A549 (cell line): ENCODE results near the gene ADIPOQ.

Experiments
- ATOH8 ChIP-seq: fragments of 250-450 bp; sonication (Bioruptor Pico); IDR thresholded peaks from 2 replicates; pipeline ENCODE4 v1.5.0; 2020; ENCODE audit warnings: low read depth, mild to moderate bottlenecking, moderate library complexity
- CBX2 ChIP-seq: fragments of 200-600 bp; sonication (generic); IDR thresholded peaks from 2 replicates; pipeline ENCODE4 v1.6.1; 2016; ENCODE audit warnings: low read depth, mild to moderate bottlenecking, borderline replicate concordance
- CEBPB ChIP-seq, 2 experiments: fragments of >200 bp in 1 of 2; sonication (Bioruptor Twin) in 1 of 2; formaldehyde crosslinking in 1 of 2; IDR thresholded peaks; 2 replicates each; pipeline ENCODE4 v1.6.1; 2012 to 2016
- CHD4 ChIP-seq: fragments of 200-600 bp; sonication (generic); IDR thresholded peaks from 2 replicates; pipeline ENCODE4 v1.6.1; 2016; ENCODE audit warnings: antibody characterized with exemption, mild to moderate bottlenecking, borderline replicate concordance
- CTCF ChIP-seq: fragments of >200 bp; sonication (Bioruptor Twin); formaldehyde crosslinking; IDR thresholded peaks from 3 replicates; pipeline ENCODE4 v1.5.1; 2016
- HDAC2 ChIP-seq: fragments of 200-600 bp; sonication (generic); IDR thresholded peaks from 2 replicates; pipeline ENCODE4 v1.6.1; 2016
- HOXA7 ChIP-seq: fragments of 250-450 bp; sonication (Bioruptor Pico); IDR thresholded peaks from 2 replicates; pipeline ENCODE4 v1.5.0; 2020; ENCODE audit warnings: mild to moderate bottlenecking, moderate library complexity
- MAX ChIP-seq: IDR thresholded peaks from 2 replicates; pipeline ENCODE4 v1.6.1; 2012
- POLR2A ChIP-seq: IDR thresholded peaks from 2 replicates; pipeline ENCODE4 v1.6.1; 2012; ENCODE audit warnings: mild to moderate bottlenecking, low read length
- RAD21 ChIP-seq, 2 experiments: fragments of >200 bp in 1 of 2; sonication (Bioruptor Twin) in 1 of 2; formaldehyde crosslinking in 1 of 2; IDR thresholded peaks in 1 of 2; conservative IDR thresholded peaks in 1 of 2; 2 replicates in 1 of 2; 3 replicates in 1 of 2; pipeline ENCODE4 v1.6.1; 2012 to 2018; ENCODE audit warnings: inconsistent platforms in 1 of 2
- REST ChIP-seq: fragments of 200-600 bp; sonication (generic); IDR thresholded peaks from 2 replicates; pipeline ENCODE4 v1.6.1; 2016; ENCODE audit warnings: antibody characterized with exemption, mild to moderate bottlenecking, moderate library complexity
- RFX5 ChIP-seq: fragments of 450-650 bp; IDR thresholded peaks from 2 replicates; pipeline ENCODE4 v1.7.1; 2014; ENCODE audit warnings: antibody characterized with exemption, mild to moderate bottlenecking, moderate library complexity
- TP53 ChIP-seq: fragments of 250-450 bp; sonication (Bioruptor Pico); IDR thresholded peaks from 2 replicates; pipeline ENCODE4 v1.5.0; 2021; ENCODE audit warnings: mild to moderate bottlenecking, moderate library complexity

- TF ChIP-seq ATOH8 (no peak), CEBPB (IDR thresholded peaks at IDR 0.05) (no peak), RAD21 (conservative IDR thresholded peaks at IDR 0.05 in 1 of 2, IDR thresholded peaks at IDR 0.05 in 1 of 2) (no peak), CTCF (no peak), POLR2A (no peak), MAX (no peak), HDAC2 (no peak), CBX2 (no peak), CHD4 (no peak), RFX5 (no peak), TP53 (CRISPR knock-in tag) (no peak), HOXA7 (CRISPR knock-in tag) (no peak), REST (no peak)
Observed at GRCh38 chr3:186825872-186826409, 16.6 kb upstream of the ADIPOQ start.
